K562 (cell line): Measurements from ENCODE around the gene SRBD1. TPM values are rescaled to one million over a fixed set of nuclear protein-coding genes. Genes with fewer than 3 reads are reported as not detected.

ENCODE experiments used
- CBX5 ChIP-seq: IDR thresholded peaks from 2 replicates; pipeline ENCODE4 v1.6.1; 2014; ENCODE audit warnings: low read depth, borderline replicate concordance
- FOXK1 ChIP-seq: sonication (generic); formaldehyde crosslinking; IDR thresholded peaks from 2 replicates; pipeline ENCODE4 v1.8.0; 2022; ENCODE audit warnings: missing genetic modification reagents, mild to moderate bottlenecking, borderline replicate concordance
- HDAC1 ChIP-seq, 2 experiments: fragments of 450-650 bp; IDR thresholded peaks; 2 replicates each; pipeline ENCODE4 v1.6.1; 2016 to 2017; ENCODE audit warnings: inconsistent platforms in 1 of 2, mild to moderate bottlenecking in 1 of 2, moderate library complexity in 1 of 2
- IFI16 ChIP-seq: fragments of 250-450 bp; sonication (Bioruptor Pico); IDR thresholded peaks from 2 replicates; pipeline ENCODE4 v2.1.2; 2022; ENCODE audit warnings: mild to moderate bottlenecking, inconsistent platforms
- NR2C1 ChIP-seq, 2 experiments: fragments of 450-650 bp; IDR thresholded peaks; 2 replicates each; pipeline ENCODE4 v1.6.1; 2017; ENCODE audit warnings: mild to moderate bottlenecking in 2 of 2, antibody characterized with exemption in 1 of 2, inconsistent platforms in 1 of 2, missing compliant biosample characterization in 1 of 2, missing genetic modification characterization in 1 of 2
- RBM15 ChIP-seq: fragments of 200-400 bp; formaldehyde crosslinking; IDR thresholded peaks from 2 replicates; pipeline ENCODE4 v1.6.1; 2018; ENCODE audit warnings: mild to moderate bottlenecking, low read length, moderate library complexity; ENCODE audit not compliant: insufficient read depth
- RUNX1 ChIP-seq: sonication (generic); IDR thresholded peaks from 2 replicates; pipeline ENCODE4 v1.6.1; 2016; ENCODE audit warnings: antibody characterized with exemption, low read depth
- TRIM28 ChIP-seq: fragments of 450-650 bp; IDR thresholded peaks from 2 replicates; pipeline ENCODE4 v1.6.1; 2017
- TSC22D4 ChIP-seq: fragments of 450-650 bp; IDR thresholded peaks from 2 replicates; pipeline ENCODE4 v1.6.1; 2016; ENCODE audit warnings: missing genetic modification characterization, missing biosample characterization, control low read depth
- XRCC5 ChIP-seq: fragments of 200-400 bp; formaldehyde crosslinking; IDR thresholded peaks from 2 replicates; pipeline ENCODE4 v1.6.1; 2017; ENCODE audit warnings: low read depth, mild to moderate bottlenecking, low read length
- ZNF311 ChIP-seq: fragments of 250-450 bp; sonication (Bioruptor Pico); IDR thresholded peaks from 2 replicates; pipeline ENCODE4 v1.4.0; 2020; ENCODE audit warnings: mild to moderate bottlenecking, moderate library complexity
- ZNF75A ChIP-seq: fragments of 450-650 bp; formaldehyde crosslinking; IDR thresholded peaks from 2 replicates; pipeline ENCODE4 v1.4.0; 2020; ENCODE audit warnings: mild to moderate bottlenecking
- ZNF76 ChIP-seq: fragments of 250-450 bp; sonication (Bioruptor Pico); IDR thresholded peaks from 2 replicates; pipeline ENCODE4 v1.4.0; 2020; ENCODE audit warnings: mild to moderate bottlenecking, moderate library complexity, borderline replicate concordance
- polyA plus RNA-seq, 8 experiments: library from polyadenylated mRNA; depleted of rRNA in 4 of 8; stranded (reverse) in 5 of 8; unstranded in 3 of 8; fragments of >200 nt; fragmentation: Nextera tagmentation in 2 of 8; fragmentation: Illumina TruSeq in 1 of 8; extraction: Ambion mirVana in 2 of 8; extraction: Trizol in 1 of 8; gene quantifications; 2 replicates each; pipeline versions ENCODE4 v1.2.1 to v1.2.3, GENCODE V29; 2011 to 2014; ENCODE audit warnings: inconsistent platforms in 1 of 8, missing spikeins in 1 of 8
- total RNA-seq, 7 experiments: library from RNA; depleted of rRNA in 6 of 7; stranded (reverse); fragments of >200 nt in 6 of 7; fragmentation: Illumina TruSeq in 2 of 7; extraction: Trizol in 2 of 7; gene quantifications; 2 replicates each; pipeline versions ENCODE4 v1.2.1 to v1.2.3, GENCODE V29; 2011 to 2021; ENCODE audit warnings: low replicate concordance in 1 of 7
- TF ChIP-seq, protein P1 (sequence below), 2 experiments: fragments of 200-800 bp in 1 of 2; sonication (Bioruptor generic) in 1 of 2; sonication (generic) in 1 of 2; formaldehyde crosslinking in 1 of 2; IDR thresholded peaks in 1 of 2; conservative IDR thresholded peaks in 1 of 2; 2 replicates each; pipeline versions ENCODE4 v1.5.0 to v1.6.1; 2016 to 2020; ENCODE audit warnings: missing compliant biosample characterization in 1 of 2, missing genetic modification characterization in 1 of 2, missing genetic modification reagents in 1 of 2
- TF ChIP-seq, protein P2 (sequence below): fragments of 250-450 bp; sonication (Bioruptor Pico); IDR thresholded peaks from 2 replicates; pipeline ENCODE4 v1.4.0; 2020
- TF ChIP-seq, protein P3 (sequence below): fragments of 450-650 bp; IDR thresholded peaks from 2 replicates; pipeline ENCODE4 v1.6.1; 2016
- TF ChIP-seq, protein P4 (sequence below): fragments of 250-450 bp; sonication (Bioruptor Pico); IDR thresholded peaks from 2 replicates; pipeline ENCODE4 v1.5.0; 2020; ENCODE audit warnings: mild to moderate bottlenecking
- TF ChIP-seq, protein P5 (sequence below), 2 experiments: fragments of 250-450 bp in 1 of 2; fragments of 450-650 bp in 1 of 2; sonication (Bioruptor Pico) in 1 of 2; IDR thresholded peaks; 2 replicates each; pipeline versions ENCODE4 v1.6.1 to v1.8.0; 2016 to 2021; ENCODE audit warnings: mild to moderate bottlenecking in 2 of 2, moderate library complexity in 2 of 2, missing compliant biosample characterization in 1 of 2, missing genetic modification characterization in 1 of 2
- TF ChIP-seq, protein P6 (sequence below): fragments of 250-450 bp; sonication (Bioruptor Pico); IDR thresholded peaks from 2 replicates; pipeline ENCODE4 v1.9.0; 2021; ENCODE audit warnings: mild to moderate bottlenecking, inconsistent platforms

The SRBD1 gene
- total and polyA plus RNA-seq, 9 of the 15 experiments (the other 6 are each of a cell fraction or from before 2014, with no cell fraction given): 6.9 to 23.2 (median 14.7) TPM

DNA sequence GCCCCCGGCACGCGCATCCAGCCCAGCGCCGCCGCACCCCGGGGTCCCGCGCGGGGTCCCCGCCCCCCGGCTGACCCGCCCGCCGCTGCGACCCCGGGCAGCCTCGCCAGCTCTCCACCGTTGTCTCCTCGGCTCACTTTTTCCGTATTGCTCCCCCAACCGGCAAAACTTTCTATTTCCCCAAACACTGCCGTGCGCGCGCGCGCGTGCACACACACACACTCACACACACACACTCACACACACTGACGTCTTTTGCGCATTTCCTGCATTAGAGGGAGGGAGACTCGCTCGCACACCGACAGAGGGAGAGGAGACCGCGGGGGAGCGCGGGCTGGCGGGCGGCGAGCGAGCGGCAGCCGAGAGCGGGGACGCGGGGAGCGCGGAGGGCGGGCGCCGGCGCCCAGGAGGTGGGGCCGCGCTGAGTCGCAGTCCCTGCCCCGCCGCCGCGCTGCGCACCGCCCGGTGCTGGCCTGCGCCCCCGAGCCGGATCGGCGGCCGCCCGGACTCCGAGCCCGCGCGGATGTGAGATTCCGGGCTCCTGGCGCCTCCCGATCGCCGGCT is 39.9 kb upstream of the SRBD1 start (continued):
- TF ChIP-seq, protein P1, sequence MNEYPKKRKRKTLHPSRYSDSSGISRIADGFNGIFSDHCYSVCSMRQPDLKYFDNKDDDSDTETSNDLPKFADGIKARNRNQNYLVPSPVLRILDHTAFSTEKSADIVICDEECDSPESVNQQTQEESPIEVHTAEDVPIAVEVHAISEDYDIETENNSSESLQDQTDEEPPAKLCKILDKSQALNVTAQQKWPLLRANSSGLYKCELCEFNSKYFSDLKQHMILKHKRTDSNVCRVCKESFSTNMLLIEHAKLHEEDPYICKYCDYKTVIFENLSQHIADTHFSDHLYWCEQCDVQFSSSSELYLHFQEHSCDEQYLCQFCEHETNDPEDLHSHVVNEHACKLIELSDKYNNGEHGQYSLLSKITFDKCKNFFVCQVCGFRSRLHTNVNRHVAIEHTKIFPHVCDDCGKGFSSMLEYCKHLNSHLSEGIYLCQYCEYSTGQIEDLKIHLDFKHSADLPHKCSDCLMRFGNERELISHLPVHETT (CRISPR knock-in tag; conservative IDR thresholded peaks at IDR 0.05 in 1 of 2, IDR thresholded peaks at IDR 0.05 in 1 of 2): peak in 1 of 2 experiments; percentile 93; a peak in 2 of 4 replicates
- TF ChIP-seq, protein P2, sequence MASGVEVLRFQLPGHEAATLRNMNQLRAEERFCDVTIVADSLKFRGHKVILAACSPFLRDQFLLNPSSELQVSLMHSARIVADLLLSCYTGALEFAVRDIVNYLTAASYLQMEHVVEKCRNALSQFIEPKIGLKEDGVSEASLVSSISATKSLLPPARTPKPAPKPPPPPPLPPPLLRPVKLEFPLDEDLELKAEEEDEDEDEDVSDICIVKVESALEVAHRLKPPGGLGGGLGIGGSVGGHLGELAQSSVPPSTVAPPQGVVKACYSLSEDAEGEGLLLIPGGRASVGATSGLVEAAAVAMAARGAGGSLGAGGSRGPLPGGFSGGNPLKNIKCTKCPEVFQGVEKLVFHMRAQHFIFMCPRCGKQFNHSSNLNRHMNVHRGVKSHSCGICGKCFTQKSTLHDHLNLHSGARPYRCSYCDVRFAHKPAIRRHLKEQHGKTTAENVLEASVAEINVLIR (CRISPR knock-in tag): peak; percentile 61; the same call in 1 of the 2 replicates
- no peak for TF ChIP-seq RBM15
- TF ChIP-seq ZNF76 (CRISPR knock-in tag): no peak
- no peak for TF ChIP-seq CBX5
- TF ChIP-seq, protein P3, sequence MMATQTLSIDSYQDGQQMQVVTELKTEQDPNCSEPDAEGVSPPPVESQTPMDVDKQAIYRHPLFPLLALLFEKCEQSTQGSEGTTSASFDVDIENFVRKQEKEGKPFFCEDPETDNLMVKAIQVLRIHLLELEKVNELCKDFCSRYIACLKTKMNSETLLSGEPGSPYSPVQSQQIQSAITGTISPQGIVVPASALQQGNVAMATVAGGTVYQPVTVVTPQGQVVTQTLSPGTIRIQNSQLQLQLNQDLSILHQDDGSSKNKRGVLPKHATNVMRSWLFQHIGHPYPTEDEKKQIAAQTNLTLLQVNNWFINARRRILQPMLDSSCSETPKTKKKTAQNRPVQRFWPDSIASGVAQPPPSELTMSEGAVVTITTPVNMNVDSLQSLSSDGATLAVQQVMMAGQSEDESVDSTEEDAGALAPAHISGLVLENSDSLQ: no peak; the same call in 1 of the 2 replicates
- 0 out of 2 replicates have a peak, but pooled peaks have one; percentile 32 for TF ChIP-seq ZNF311 (CRISPR knock-in tag)
- TF ChIP-seq XRCC5: 0 out of 2 replicates have a peak, but pooled peaks have one; percentile 27
- TF ChIP-seq, protein P4, sequence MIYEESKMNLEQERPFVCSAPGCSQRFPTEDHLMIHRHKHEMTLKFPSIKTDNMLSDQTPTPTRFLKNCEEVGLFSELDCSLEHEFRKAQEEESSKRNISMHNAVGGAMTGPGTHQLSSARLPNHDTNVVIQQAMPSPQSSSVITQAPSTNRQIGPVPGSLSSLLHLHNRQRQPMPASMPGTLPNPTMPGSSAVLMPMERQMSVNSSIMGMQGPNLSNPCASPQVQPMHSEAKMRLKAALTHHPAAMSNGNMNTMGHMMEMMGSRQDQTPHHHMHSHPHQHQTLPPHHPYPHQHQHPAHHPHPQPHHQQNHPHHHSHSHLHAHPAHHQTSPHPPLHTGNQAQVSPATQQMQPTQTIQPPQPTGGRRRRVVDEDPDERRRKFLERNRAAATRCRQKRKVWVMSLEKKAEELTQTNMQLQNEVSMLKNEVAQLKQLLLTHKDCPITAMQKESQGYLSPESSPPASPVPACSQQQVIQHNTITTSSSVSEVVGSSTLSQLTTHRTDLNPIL (CRISPR knock-in tag): no peak
- TF ChIP-seq FOXK1: no peak
- TF ChIP-seq ZNF75A (CRISPR knock-in tag): no peak
- TF ChIP-seq, protein P5, sequence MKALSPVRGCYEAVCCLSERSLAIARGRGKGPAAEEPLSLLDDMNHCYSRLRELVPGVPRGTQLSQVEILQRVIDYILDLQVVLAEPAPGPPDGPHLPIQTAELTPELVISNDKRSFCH (CRISPR knock-in tag; IDR thresholded peaks at IDR 0.05): no peak
- TF ChIP-seq, protein P5 (tag; IDR thresholded peaks at IDR 0.05): no peak
- TF ChIP-seq RUNX1: no peak
- TF ChIP-seq TRIM28: no peak
- TF ChIP-seq, protein P6, sequence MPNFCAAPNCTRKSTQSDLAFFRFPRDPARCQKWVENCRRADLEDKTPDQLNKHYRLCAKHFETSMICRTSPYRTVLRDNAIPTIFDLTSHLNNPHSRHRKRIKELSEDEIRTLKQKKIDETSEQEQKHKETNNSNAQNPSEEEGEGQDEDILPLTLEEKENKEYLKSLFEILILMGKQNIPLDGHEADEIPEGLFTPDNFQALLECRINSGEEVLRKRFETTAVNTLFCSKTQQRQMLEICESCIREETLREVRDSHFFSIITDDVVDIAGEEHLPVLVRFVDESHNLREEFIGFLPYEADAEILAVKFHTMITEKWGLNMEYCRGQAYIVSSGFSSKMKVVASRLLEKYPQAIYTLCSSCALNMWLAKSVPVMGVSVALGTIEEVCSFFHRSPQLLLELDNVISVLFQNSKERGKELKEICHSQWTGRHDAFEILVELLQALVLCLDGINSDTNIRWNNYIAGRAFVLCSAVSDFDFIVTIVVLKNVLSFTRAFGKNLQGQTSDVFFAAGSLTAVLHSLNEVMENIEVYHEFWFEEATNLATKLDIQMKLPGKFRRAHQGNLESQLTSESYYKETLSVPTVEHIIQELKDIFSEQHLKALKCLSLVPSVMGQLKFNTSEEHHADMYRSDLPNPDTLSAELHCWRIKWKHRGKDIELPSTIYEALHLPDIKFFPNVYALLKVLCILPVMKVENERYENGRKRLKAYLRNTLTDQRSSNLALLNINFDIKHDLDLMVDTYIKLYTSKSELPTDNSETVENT (CRISPR knock-in tag): no peak
- TF ChIP-seq IFI16 (CRISPR knock-in tag): no peak
- peak in 1 of 2 experiments; percentile 74; a peak in 2 of 4 replicates for TF ChIP-seq HDAC1 (IDR thresholded peaks at IDR 0.05)
- no peak for TF ChIP-seq TSC22D4 (tag)
- TF ChIP-seq NR2C1 (IDR thresholded peaks at IDR 0.05): no peak
- no peak for TF ChIP-seq NR2C1 (tag; IDR thresholded peaks at IDR 0.05)
